Fibroblast of lung (primary cell): ENCODE data around the gene HSP90AB1.

ENCODE experiments used
- CTCF ChIP-seq, 2 donors: IDR thresholded peaks in 1 of 2; conservative IDR thresholded peaks in 1 of 2; 1 replicate in 1 of 2; 2 replicates in 1 of 2; pipeline ENCODE4 v1.5.1; 2011 to 2012; ENCODE audit warnings: low read length in 2 of 2, control low read depth in 1 of 2, inconsistent platforms in 1 of 2, low read depth in 1 of 2, mild to moderate bottlenecking in 1 of 2
- EZH2 ChIP-seq: IDR thresholded peaks from 2 replicates; pipeline ENCODE4 v1.5.1; 2012; ENCODE audit warnings: low read length, control low read depth, mild to moderate bottlenecking; ENCODE audit errors: missing control alignments

- TF ChIP-seq CTCF (conservative IDR thresholded peaks at IDR 0.05 in 1 of 2, IDR thresholded peaks at IDR 0.05 in 1 of 2; ENCODE audit: low read depth in 1 of 2, low read length in 2 of 2) (no peak), EZH2 (no peak)
Observed at GRCh38 chr6:44230034-44230675, 16.7 kb upstream of the HSP90AB1 start.
